HG03066 (cell line): ENCODE data around the gene FAM13A.
"Not testable (repeated sequence)": the region's sequence is repeated elsewhere in the genome, so short reads cannot be mapped to it uniquely, and the experiment has no call there.

Experiments
- ATAC-seq: cut with Tn5 transposase; IDR thresholded peaks from one replicate; pipeline ENCODE4 v1.9.1; 2021; ENCODE audit warnings: low read depth; ENCODE audit not compliant: unreplicated experiment

Gene FAM13A

GRCh38 chr4:88908521-88908920 is 148.5 kb downstream of the FAM13A start:
- no peak for ATAC-seq

GRCh38 chr4:88908003-88908402 is 149.0 kb downstream of the FAM13A start:
- no peak for ATAC-seq

GRCh38 chr4:88907478-88907877 is 149.5 kb downstream of the FAM13A start:
- ATAC-seq, result no peak

GRCh38 chr4:88904240-88904639 is 152.7 kb downstream of the FAM13A start:
- not testable (repeated sequence) for ATAC-seq

- no peak for ATAC-seq
These were observed 156.6 kb downstream of the FAM13A start for GRCh38 chr4:88900432-88900831.

- ATAC-seq, result no peak
These were observed 159.2 kb downstream of the FAM13A start for GRCh38 chr4:88897752-88898151.

- no peak for ATAC-seq
These were observed 159.8 kb downstream of the FAM13A start for GRCh38 chr4:88897180-88897579.

GRCh38 chr4:88893961-88894360 is 163.0 kb downstream of the FAM13A start:
- no peak for ATAC-seq

GRCh38 chr4:88892646-88893045 is 164.3 kb downstream of the FAM13A start:
- ATAC-seq, result no peak

GRCh38 chr4:88891636-88892035 is 165.3 kb downstream of the FAM13A start:
- ATAC-seq, result no peak

- ATAC-seq, result not testable (repeated sequence)
These were observed 169.6 kb downstream of the FAM13A start for GRCh38 chr4:88887409-88887808.

- no peak for ATAC-seq
These were observed 175.8 kb downstream of the FAM13A start for GRCh38 chr4:88881227-88881569.

- ATAC-seq, result no peak
These were observed 176.3 kb downstream of the FAM13A start for GRCh38 chr4:88880501-88881226.

- ATAC-seq, result no peak
These were observed 177.0 kb downstream of the FAM13A start for GRCh38 chr4:88879991-88880390.

- no peak for ATAC-seq
These were observed 178.3 kb downstream of the FAM13A start for GRCh38 chr4:88878642-88879041.

- no peak for ATAC-seq
These were observed 186.6 kb downstream of the FAM13A start for GRCh38 chr4:88870428-88870827.

- ATAC-seq, result no peak
These were observed 188.5 kb downstream of the FAM13A start for GRCh38 chr4:88868510-88868909.

- ATAC-seq, result no peak
These were observed 190.0 kb downstream of the FAM13A start for GRCh38 chr4:88866862-88867550.

- ATAC-seq, result no peak
These were observed 191.5 kb downstream of the FAM13A start for GRCh38 chr4:88865466-88865865.

GRCh38 chr4:88865046-88865445 is 191.9 kb downstream of the FAM13A start:
- no peak for ATAC-seq

GRCh38 chr4:88860586-88860985 is 196.4 kb downstream of the FAM13A start:
- no peak for ATAC-seq

- no peak for ATAC-seq
These were observed 197.7 kb downstream of the FAM13A start for GRCh38 chr4:88859191-88859812.
